Amygdala (tissue), 56 donors: Measurements from ENCODE around the gene BMP10.

ENCODE experiments used
- DNase-seq, 56 donors: peaks; one replicate each; lab custom pipeline; 2025; lab: John Stamatoyannopoulos, UW

The BMP10 gene

DNA sequence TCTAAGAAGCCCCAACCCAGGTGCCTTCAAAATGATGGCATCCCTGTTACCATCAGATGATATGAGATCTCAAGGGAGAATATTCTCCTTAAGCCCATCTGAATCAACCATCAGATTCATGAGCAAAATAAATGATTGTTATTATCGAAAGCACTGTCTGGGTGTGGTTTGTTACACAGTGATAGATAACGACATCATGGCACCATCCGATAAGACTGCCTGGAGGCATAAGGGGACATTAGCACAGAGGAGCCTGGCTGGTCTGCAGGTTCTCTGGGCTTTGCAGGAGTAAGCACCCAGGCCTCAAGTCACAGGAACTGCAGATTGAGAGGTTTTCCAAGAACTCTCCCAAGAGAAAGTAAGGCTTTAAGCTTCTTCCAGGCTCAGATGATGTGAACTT is 15.6 kb downstream of the BMP10 start:
- no peak for DNase-seq

DNA sequence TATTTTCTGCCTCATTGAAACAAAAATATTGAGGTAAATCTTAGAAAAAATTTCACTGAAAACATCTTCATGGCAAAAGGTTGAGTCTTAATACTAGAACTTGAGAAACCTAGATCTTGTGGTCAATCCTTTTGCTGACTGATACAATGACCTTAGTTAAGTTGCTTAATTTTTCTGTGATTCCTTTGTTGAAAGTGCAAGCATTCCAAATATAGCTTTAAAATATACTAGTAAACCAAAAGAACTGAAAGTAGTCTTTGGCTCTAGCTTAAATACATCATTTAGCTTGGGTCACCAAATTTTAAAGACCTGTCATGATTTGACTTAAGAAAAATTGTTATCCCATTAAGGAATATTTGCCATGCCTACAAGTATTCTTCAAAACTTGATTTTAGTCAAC is 16.7 kb downstream of the BMP10 start:
- DNase-seq, result no peak

DNA sequence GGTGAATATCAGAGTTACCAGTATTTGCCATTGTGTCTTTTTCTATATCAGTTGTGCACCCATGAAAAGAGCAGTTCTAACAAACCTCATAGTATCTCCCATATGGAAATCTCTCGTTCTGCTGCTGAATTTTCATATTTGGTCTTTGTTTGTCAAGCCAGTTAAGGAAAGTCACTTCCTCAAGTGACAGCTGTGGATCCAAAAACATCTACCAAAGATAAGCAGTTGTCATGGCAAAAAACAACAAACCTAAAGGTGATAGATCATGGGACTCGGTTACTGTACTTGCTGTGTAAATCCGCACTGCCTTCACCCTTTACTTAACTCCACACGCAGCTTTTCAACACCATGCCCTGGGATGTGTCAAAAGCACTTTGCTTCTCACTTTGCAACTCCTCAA is 17.3 kb downstream of the BMP10 start:
- no peak for DNase-seq

DNA sequence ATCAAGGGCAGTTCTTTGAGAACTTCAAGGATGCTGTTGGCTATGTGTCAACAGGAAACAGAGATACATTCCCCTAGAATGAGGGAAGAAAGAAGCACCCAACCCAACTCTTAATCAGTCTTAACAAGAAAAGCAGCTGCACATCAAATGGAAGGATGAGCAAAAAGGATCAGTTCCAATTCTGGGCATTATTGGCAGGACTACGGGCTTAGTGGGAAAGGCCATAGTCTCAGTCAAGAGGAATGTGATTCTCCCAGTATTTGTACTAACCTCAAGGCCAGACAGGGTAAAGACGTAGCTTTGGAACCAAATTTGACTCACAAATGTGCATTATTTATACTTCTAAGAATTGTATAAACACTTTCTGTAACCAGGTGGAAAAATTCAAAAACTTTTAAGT is 18.2 kb downstream of the BMP10 start:
- DNase-seq, result no peak

DNA sequence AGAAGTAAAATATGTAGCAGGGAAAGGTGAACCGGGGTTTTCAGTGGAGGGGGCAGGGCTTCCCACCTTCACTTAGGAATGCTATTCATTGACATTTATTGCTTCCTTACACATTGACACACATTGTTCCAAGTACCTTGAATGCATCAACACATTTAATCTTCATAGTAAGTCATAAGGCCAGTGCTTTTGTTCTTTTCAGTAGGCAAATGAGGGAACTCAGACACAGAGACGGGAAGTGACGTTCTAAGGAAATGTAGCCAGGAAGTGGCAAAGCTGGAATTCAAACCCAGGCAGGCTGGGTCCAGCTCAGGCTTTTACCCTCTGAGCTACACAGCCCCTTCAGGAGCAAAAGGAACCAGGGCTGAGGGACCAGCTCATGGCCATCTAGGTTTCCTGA is 20.7 kb downstream of the BMP10 start:
- no peak for DNase-seq

DNA sequence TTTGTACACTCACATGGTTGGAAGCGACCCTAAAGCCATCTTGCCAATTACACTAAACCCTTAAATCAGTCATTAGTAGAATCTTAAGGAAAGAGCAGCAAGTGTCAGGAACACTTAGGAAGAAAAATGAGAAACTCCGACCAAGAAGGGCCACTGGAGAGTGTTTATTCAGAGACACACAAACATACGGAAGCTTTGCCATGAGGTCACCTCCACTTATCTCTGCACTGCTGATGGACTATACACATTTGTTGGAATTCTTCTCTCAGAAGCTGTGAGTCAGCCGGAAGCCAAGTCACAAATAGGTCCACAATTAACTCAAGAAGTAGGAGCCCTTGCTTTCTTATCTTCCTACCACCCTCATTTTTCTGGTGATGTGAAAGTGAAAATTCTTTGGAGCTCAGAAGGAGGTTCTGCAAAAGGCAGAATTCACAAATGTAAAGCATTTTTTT is 21.6 kb downstream of the BMP10 start:
- DNase-seq, result no peak

DNA sequence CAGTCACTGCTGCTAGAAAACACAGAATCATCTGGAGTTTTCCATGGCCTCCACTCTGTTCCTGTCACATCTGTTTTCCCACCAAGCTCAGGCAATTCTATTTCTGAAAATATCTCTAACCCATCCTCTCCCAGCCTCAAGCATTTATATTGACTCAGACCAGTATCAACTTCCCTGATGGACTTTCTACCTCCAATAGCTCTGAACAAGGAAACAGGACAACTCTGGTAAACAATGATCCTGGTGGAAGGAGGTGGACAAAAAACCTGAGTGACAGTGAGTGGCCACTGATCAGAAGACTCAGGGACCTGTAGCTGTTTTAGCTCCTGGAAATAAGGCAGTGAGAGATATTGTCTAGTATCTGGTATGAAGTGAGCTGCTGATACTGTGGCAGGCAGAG is 23.4 kb downstream of the BMP10 start:
- no peak for DNase-seq

DNA sequence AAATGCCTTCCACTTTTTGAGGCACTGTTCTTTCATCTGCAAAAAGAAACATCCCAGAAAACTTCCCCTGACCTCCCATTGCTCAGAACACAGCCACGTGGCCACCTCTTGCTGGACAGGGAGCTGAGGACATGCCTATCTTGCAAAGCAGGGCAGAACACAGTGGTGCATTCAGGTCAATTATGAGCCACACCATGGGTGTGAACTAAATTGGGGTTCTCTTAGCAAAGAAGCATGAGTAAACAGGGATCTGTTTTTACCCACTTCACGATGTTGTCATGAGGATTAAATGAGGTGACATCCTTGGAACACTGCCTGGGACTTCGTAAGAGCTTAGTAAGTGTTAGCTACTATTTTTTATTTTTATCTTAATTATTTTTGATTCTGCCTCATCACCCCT is 25.1 kb downstream of the BMP10 start:
- no peak for DNase-seq

DNA sequence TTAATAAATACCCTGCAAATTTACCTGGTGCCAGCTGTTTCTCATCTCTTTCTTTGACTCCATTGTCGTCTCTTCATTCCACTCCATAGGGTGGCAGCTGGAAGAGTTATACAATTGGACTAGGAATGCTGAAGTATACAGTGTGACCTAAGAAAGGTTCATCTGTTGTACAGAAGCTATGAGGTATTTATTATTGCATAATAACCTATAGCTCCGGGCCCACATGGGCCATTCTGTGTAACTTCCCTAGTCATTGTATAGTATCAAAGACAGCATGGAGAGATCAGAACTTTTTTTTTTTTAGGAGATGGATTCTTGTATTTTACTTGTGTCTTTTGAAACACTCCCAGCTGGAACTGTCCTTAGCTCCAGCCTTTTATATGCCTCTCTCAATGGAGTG is 26.2 kb downstream of the BMP10 start:
- no peak for DNase-seq

DNA sequence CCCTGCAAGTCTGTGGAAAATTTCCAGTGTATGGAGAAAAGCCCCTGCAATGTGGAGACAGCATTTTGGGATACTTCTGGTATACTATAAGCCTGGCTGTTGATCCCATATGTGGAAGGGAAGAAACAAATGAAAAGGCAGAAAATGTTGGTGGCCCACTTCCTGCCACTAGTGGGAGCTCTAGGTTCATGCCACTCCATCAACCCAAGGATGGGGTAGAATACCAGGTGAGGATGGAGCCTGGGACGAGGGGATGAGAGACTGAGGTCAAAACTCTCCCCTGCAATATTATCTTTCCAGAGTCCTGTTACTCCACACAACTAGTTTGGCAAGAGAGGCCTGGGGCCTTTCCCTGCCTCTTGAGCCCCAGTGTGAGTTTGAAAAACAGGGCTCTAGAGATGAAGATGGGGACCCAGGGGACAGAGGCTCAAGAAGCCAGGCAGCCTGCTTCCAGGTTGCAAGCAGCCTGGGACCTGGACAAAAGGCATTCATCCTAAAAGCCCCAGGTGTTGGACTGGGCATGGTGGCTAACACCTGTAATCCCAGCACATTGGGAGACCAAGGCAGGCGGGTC is 31.9 kb downstream of the BMP10 start:
- DNase-seq, result no peak

DNA sequence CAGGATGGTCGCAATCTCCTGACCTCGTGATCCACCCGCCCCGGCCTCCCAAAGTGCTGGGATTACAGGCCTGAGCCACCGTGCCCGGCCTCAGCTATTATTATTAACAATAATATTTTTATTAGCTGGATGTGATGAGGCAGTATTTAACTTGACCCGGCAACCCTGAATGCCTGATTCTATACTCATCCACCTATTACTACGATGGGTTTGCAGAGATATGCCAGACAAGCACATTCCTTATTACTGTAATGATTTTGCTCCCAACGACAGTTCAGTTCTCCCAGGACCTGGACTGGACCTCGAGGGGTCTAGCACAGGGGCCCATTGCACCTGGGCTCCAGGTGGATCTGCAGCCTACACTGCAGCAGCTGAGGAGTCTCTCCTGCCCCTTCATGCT is 32.6 kb downstream of the BMP10 start:
- DNase-seq, result no peak

DNA sequence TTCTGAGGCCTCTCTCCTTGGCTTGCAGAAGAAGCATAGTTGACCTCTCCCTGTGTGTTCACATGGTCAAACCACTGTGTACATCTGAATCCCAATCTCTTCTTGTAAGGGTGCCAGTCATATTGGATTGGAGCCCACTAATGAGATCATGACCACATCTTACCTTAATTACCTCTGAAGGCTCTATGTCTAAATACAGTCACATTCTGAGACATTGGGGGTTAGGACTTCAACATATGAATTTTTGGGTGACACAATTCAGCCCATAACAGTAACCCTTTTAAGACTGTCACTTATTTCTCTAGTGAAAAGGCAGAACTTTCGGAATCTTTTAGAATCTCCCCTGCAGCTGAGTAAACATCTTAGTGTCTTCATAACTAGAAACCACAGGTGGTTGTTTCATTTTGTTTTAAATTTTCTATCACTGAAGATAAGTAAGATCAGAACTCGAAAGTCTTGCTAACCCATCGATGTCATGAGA is 33.3 kb downstream of the BMP10 start:
- no peak for DNase-seq

DNA sequence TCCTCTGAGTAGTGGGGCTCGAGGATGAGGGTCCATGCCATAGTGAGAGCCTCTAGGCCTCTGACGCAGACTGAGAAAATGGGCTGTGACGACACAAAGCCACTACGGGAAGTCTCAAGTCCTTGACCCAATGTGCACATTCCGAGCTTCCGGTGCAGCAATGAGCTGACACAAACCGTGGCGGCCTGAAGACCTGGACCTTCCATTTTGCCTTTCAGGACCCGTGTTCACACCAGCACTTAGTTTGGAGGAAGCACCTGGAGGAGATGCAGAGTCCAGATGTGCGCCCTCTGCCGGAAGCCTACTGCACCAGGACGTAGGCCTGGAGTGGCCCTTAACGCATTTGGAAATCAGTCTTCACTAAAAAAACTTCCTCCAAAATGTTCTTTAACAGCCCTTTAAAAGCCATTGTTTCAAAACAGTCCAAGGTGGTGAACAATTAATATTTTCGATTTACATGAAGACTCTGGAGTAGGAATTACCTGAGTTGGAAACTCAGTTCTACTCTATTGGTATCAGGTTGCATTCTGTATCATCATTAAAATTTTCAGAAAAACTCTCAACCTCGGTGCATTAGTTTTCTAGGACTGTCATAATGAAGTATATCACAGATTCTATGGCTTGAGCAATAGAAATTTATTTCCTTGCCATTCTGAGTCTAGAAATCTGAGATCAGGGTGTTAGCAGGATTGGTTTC is 33.9 kb downstream of the BMP10 start:
- DNase-seq, result peak in 10 of 56 donors; percentile 5 to 53 (median 14)

DNA sequence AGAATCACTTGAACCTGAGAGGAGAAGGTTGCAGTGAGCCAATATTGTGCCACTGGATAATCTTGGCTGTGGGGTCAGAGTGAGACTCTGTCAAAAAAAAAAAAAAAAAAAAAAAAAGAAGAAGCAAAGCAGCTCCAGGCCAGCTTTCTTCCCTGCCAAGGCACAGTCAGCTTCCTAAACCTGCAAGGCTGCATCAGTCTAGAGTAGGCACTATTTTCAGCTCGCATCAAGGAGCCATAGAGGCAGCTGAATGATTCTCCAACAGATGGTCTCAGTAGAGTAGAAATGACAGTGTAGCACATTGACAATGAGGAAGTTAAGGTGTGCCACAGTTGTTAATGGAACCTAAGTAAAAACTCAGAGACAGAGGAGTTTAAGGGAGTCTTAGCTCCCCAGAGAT is 35.6 kb downstream of the BMP10 start:
- DNase-seq, result peak in 3 of 56 donors; percentile 7 to 14 (median 9)

DNA sequence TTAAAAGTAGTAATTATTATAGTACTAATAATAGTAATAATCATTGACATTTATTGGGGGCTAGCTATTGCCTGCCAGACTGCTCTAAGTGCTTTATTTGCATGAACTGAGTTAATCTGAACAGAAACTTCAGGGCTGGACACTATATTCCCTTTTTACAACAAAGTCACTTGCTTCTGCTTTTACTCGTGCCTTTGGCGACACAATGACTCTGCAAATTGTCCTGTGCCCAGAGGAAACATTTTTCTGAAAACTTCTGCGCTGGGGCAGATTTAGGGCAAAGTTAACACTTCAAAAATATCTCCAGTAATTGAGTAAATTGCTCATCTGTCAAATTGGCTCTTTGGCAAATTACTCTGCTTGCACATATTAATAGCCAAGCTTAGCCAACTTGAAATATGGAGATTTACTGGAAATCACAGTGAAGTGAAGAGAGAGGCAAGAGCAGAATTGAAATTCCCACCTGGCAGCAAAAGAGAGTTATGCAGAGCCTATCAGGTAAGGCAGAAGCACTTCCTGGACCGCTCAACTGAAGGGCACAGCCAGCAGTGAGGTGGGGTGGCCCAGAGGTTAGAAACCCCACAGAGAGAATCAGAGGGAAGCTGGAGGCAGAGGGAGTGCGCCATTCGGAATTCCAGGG is 36.3 kb downstream of the BMP10 start:
- DNase-seq, result no peak

DNA sequence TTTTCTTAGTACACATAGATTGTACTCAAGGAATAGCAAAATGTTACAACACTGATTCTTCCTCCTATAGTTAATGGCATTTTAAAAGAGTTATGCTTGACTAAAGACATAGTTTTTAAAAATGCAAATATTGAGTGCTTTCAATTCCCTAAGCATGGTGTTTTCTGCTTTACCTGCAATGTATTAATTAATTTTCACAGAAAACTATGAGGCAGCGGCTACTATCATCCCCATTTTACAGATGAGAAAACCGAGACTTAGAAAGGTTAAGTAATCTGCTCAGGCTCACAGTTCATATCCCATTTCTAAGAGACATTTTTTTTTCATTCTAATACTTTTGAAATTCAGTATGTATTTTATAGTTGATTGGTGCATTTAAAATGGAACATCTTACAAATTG is 38.0 kb downstream of the BMP10 start:
- DNase-seq, result no peak

DNA sequence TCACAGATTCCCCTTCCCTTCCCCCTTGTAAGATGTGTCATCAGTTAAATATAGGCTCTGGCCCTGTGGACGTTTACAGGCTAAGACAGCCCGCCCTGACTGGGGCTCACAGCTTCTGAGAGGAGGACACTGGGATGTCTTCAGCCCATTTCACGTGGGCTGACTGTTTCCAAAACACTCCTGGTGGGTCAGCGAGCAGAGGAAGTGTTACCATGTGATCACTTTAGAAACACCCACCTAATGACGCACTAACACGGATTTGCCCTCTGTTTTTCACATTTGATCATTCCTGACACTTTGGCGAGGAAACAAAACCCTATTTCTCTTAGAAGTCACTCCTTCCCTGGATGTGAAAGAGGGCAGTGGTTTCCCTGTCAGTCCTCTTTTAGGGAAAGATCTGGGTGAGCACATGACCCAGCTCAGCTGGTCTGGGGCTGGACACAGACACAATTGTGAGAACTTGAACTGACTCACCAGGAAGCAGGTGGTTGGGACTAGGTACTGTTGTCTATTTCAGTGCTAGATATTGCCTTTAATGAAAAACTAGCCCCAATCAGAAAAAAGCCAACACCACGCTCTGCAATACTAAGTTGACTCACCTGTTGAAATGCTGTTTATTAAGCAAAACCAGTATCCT is 38.8 kb downstream of the BMP10 start:
- peak in 31 of 56 donors; percentile 5 to 67 (median 34) for DNase-seq

DNA sequence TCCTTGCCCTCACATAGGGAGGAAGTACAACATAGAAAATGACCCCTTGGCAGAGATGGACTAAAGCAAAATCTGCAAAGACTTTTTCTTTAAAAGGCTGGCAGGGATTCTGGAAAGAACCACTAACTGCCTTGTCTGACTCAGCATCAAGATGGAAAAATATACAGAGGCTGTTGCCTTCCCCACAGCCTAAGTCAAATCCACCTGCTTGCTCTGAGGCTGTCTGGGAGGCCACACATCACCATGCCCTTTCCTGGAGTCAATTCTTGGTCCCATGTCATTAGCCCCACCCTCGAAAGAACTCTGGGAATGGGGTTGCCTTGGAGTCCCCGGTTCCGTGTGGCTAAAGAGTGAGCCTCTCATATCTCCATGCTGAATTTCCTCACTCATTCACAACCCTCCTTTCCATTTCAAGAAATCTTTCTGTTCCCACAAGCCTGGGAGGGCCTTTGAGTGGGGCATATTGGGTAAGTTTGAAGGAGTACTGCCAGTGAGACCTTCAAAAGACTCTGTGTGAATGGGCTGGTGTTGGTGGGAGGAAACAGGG is 39.4 kb downstream of the BMP10 start:
- no peak for DNase-seq

DNA sequence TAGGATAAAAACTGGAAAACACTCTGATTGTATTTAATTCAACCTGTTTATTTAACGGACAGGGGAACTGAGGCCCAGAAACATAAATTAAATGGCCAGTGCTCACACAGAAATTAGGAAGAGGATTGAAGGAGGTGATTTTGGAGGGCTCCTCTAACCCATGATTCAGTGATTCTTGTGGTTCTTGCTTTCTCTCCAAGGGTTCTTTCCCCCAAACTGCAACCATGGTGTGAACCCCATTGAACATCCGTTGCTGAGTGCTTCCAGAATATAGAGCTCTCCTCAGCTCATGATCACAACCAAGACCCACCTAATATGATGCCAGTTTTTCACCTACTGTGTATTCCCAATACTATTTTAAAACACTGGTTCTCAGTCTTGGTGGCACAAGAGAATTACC is 41.4 kb downstream of the BMP10 start:
- DNase-seq, result no peak

DNA sequence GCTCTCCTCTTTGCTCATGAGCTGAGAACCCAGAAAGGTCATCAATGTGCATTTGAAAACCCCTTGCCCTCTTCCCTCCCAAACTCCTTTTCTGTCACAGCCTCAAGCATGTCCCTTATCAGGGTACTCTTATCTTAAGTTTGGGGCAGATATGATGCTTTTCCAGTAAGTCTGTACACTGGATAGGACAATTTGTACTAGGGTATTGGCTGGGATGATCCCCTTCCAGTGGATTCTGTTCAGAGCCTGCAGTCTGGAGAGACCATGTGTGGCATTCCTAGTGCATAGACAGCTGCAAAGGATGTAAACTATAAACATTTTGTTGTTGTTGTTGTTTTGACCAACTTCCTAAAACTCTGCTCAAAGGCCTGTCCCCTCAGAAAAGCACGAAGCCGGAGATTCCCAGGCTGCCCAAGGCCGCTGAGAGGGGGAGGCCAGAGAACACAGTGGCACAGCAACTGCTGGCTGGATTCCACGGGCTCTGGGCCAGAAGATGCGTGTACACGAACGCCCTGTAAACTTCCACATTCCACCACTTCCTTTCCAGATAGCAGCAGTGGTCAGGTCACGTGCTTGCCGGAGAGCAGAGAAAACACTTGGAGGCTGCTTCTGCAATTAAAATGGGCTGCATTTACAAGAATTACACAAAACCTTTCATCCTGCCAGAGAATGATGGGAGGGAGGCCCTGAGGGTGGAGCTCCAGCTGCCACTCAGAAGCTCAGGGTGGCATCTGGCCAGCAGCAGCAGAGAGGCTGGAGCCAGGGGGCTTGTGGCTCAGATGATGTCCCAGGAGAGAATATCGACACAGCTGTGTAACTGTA is 42.1 kb downstream of the BMP10 start:
- peak; percentile 19 to 99 (median 80) for DNase-seq
